Activated T-cell treated with anti-CD3 and anti-CD28 coated beads for 4 hours (primary cell): ENCODE measurements around the gene ATP8B1.

Experiments
- DNase-seq: peaks from one replicate; pipeline ENCODE4 v3.0.0-alpha.2; 2020

Gene ATP8B1

DNA sequence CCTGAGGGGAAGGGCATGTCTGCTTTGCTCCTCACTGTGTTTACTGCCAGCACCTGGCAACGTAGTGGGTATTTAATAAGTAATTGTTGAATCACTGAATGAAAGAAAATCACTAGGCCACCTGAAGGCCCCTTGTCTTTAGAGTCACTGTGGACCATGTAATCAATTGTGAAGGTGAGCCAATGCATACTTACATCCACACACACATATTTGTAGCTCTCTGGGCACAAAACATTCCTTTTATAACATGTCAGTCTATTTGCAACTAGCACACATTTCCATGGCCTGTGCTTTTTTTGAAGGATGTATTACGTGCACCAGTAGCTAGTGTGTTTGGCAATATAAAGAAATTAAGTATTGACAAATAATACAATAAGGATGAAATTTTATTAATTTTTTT lies 11.2 kb downstream of the ATP8B1 start:
- DNase-seq = no peak

GRCh38 chr18:57791192-57791591 lies 11.9 kb downstream of the ATP8B1 start:
- no peak for DNase-seq

GRCh38 chr18:57790316-57790715 lies 12.8 kb downstream of the ATP8B1 start:
- no peak for DNase-seq

- DNase-seq = no peak
Measured at GRCh38 chr18:57789759-57790158, 13.4 kb downstream of the ATP8B1 start.

DNA sequence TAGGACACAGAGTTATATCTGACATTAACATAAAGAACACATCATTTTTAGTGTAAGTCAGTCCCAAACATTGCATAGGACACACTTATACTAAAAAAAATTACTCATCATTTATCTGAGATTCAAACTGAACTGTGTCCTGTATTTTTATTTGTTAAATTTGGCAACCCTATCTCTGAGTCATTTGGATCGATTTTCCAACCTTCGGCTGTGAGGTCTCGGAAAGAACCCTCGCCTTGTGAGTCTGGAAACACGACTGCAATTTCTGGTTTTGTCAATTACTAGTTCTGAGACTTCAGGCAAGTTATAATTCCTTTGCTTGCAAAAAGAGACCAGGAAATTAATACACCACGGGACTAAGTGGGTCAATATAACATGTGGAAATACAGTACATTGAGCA lies 14.0 kb downstream of the ATP8B1 start:
- DNase-seq = no peak

DNA sequence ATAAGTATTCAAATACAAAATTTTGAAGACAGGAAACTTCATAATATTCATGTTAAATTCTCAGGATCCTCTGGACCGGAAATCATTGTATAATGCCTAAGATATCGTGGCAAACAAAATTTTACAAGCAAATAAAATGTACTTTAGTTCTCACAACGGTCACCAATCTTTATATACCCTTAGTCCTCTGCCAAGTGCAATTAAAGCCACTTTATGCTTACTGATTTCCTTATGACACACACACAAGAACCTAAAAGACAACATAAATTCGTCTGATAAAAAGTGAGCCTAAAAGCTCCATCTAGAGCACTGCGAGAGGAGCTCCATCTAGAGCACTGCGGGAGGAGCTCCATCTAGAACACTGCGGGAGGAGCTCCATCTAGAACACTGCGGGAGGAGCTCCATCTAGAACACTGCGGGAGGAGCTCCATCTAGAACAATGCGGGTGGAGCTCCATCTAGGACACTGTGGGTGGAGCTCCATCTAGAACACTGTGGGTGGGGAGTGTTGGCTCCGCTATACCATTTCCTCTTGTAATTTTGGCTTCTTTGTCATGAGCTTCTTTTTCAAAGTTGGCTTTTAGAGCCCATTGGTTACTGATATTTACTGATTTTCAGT lies 15.9 kb downstream of the ATP8B1 start:
- no peak for DNase-seq

DNA sequence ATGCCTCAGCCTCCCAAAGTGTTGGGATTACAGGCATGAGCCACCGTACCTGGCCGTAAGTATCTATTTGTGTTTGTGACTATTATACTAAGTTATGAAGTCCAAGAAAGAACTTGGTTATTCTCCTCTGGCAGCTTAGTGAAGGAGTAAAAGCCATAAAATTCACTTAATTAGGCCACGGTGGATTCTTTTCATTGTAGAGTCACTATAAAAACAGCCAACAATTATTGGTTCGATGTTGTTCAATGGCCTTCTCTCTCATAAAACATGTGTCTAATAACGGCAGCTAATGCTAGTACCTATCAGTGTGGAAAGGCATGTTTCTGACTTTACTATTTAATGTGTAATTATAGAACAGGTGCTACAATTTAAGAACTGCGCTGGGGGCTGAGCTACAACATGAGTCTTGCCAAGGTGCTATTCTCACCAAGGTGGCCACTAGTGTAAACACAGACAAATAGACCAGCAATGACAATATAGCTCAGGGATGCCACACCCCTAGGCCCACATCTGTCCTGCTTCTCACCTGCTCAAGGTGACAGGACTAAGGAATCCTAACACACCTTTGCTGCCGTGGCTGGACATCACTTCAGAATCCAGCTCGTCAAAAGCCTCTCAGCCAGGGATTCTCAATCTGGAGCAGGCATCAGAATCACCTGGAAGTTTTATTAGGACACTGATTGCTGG lies 17.2 kb downstream of the ATP8B1 start:
- DNase-seq = no peak

GRCh38 chr18:57784801-57785114 lies 18.4 kb downstream of the ATP8B1 start:
- no peak for DNase-seq

DNA sequence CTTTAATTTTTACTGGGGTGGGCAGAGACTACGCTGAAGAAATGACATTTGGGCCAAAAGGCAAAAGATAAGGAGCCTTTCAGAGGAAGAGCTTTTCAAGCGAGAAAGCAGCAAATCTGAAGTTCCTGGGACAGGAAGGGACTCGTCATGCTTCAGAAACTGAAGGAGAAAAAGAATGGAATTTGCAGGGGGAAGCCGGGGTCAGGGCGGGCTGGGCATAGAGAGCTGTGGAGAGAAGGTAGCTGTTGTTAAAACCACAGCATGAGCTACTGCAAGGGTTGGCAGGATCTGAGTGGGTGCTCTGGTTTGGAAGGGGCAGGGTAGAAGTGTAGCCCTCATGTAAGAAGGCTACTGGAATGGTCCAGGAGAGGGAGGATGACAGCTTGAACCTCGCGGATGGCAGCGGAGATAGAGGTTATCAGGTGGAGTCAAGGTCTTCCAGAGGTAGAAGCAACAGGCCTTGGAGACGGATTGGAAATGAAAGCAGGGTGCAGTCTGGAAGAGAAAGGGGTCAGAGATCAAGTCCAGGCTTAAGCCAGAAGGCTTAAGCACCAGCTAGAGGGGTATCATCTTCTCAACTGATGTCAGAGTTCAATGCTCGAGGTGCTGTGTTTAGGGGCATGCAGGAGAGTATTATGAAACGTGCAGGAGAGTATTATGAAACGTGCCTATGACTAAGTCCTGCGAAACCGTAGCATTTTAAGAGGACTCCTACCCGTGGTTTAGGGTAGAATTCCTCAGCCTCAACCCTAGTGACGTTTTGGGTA lies 18.9 kb downstream of the ATP8B1 start:
- no peak for DNase-seq

- no peak for DNase-seq
Measured at GRCh38 chr18:57782049-57782448, 21.1 kb downstream of the ATP8B1 start.

DNA sequence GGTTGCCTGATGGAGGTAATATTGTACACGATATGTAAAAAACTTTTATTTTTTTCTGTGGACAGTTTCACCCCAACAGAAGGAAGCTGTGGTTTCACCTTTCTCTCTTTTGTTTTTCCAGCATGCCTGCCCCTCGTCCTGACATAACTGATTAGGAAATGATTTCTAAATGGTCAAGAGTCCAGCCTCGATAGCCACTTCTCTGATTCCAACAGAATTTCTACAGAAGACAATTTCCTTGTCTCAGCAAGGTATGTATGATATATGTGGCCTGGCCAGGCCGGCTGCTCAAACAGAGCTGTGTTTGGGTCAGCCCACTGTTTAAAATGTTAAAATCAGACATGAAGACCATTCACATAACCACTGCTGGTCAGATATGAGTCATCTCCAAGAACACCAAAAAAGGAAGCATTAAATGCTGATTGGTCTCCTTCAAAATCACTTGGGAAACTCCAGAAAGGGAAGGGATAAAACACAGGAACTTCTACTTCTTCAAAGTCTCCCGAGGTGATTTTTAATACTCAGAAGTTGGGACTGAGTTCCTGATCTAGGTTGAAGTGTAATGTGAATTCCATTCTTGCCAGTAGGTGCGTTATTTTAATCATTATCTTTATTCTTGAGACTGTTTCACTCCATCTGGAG lies 22.3 kb downstream of the ATP8B1 start:
- DNase-seq = no peak

DNA sequence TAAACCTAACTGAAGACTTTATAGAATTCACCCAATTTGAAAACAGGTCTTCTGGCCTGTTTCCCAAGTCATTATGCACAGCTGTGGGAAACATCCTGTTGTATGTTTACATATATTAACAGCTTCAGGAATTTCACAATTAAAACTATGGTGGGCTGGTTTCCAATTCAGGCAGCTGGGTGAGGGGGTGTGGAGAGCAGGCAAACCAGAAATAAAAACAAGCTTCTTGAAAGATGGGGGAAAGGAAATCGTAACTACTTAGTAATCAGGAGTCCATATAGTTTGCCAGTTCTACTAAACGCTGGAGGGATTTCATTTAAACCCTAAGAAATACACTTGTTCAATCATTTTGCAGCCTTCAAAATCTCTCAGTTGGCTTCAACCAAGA lies 22.8 kb downstream of the ATP8B1 start:
- DNase-seq = no peak

DNA sequence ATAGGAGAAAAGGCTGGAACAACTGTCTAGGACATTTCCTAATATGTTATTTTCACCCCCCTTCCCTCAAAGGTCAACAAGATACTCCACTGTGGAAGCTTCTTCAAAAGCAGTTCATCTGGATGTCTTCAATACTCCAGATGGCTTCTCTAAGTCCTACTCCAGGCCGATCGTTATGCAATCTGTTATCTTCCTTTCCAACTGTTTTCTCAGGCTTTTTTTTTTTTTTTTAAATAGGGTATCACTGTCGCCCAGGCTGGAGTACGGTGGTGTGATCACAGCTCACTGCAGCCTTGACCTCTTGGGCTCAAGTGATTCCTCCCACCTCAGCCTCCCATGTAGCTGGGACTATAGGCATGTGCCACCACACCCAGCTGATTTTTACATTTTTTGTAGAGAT lies 26.3 kb downstream of the ATP8B1 start:
- no peak for DNase-seq

GRCh38 chr18:57776354-57776753 lies 26.8 kb downstream of the ATP8B1 start:
- DNase-seq = no peak

DNA sequence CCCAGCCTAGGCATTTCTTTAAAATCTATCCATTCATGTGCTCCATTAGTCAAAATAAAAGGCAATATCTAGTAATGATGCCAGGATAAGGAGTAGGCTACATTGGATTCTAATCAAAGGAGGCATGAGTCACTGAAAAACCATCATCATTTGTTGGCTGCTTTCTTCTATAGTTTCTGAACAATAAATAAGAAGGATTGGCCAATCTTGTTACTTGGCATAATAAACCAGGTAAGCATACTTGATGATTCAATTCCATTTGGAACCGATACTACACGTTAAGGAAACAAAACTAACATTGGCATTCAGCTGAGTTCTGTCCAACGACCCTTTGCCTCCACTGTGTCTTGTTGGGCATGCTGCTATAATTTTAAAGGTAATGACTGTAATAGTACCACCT lies 27.2 kb downstream of the ATP8B1 start:
- no peak for DNase-seq

GRCh38 chr18:57772387-57772799 lies 30.7 kb downstream of the ATP8B1 start:
- no peak for DNase-seq

DNA sequence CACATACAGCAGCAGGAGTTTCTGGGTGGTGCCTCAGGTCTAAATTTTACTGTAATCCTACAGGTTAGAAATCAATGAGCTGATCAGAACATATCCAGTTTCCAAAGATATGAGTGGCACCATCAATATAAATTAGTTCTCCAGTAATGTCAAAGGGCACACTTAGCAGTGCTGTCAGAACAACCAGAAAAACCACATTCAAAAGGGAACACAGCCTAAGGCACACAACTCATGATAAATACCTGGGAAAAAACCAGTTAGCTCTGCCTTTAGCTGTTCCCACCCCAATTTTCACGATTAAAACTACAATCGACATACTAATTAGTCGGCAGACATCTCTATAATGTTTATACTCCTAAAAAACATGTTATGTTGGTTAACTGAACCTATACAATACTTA lies 31.5 kb downstream of the ATP8B1 start:
- no peak for DNase-seq

- no peak for DNase-seq
Measured at GRCh38 chr18:57771193-57771592, 31.9 kb downstream of the ATP8B1 start.

GRCh38 chr18:57768537-57769326 lies 34.4 kb downstream of the ATP8B1 start:
- no peak for DNase-seq

DNA sequence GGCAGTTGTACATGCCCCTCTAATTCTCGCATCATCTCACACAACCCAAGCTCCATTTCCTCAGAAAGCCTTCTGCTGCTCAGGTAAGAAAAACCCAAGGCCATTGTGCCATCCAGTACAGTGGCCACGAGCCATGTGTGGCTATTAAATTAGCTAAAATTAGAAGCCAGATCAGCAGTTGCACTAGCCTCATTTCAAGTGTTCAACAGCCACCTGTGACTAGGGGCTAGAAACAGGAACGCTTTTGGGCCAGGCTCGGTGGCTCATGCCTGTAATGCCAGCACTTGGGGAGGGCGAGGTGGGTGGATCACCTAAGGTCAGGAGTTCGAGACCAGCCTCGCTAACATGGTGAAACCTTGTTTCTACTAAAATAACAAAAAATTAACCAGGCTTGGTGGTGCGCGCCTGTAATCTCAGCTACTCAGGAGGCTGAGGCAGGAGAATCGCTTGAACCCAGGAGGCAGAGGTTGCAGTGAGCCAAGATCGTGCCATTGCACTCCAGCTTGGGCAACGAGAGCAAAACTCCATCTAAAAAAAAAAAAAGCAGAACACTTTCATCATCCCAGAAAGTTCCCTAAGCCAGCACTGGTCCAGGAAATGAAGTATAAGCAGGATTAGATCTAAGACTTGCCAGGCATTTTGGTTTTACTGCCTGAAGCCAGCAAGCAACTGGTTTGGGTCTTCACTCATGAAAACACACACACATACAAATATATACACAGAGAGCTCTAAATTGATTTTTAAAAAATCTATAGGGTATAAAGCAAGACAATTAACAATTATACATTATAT lies 35.7 kb downstream of the ATP8B1 start:
- no peak for DNase-seq

DNA sequence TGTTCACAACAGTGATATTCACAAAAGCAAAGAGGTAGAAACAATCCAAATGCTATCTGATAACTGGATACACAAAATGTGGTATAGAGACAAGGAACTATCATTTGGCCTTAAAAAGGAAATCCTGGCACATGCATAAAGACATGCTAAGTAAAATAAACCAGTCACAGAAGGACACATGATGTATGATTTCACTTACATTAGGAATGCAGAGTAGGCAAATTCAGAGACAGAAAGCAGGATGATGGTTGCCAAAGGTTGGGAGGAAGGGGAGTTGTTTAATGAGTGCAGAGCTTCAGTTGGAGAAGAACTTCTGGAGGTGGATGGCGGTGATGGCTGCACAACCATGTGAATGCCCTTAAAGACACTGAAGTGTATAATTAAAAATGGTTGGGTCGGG lies 38.1 kb downstream of the ATP8B1 start:
- DNase-seq = no peak

DNA sequence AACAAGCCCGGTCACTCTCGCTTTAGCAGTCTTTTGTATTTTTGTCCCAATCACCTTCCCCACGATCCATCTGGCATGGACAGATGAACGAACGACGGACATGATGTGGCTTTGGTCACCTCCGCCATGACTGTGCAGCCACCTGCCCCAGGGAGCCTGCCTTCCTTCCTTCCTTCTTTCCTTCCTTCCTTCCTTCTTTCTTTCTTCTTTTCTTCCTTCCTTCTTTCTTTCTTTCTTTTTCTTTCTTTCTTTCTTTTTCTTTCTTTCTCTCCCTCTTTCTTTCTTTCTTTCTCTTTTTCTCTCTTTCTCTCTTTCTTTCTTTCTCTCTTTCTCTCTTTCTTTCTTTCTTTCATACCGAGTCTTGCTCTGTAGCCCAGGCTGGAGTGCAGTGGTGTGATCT lies 39.0 kb downstream of the ATP8B1 start:
- DNase-seq = no peak
